Germinal center (tissue), 1 donor: ENCODE results near the gene LLGL2.
A peak's percentile ranks its signal among the peaks of the same experiment; 100 is the strongest.
"Not testable (repeated sequence)": the region's sequence is repeated elsewhere in the genome, so short reads cannot be mapped to it uniquely, and the experiment has no call there.

Experiments used
- DNase-seq: peaks from one replicate; pipeline ENCODE4 v3.0.0; 2012; ENCODE audit warnings: mixed read lengths, low spot score

Gene LLGL2

DNA sequence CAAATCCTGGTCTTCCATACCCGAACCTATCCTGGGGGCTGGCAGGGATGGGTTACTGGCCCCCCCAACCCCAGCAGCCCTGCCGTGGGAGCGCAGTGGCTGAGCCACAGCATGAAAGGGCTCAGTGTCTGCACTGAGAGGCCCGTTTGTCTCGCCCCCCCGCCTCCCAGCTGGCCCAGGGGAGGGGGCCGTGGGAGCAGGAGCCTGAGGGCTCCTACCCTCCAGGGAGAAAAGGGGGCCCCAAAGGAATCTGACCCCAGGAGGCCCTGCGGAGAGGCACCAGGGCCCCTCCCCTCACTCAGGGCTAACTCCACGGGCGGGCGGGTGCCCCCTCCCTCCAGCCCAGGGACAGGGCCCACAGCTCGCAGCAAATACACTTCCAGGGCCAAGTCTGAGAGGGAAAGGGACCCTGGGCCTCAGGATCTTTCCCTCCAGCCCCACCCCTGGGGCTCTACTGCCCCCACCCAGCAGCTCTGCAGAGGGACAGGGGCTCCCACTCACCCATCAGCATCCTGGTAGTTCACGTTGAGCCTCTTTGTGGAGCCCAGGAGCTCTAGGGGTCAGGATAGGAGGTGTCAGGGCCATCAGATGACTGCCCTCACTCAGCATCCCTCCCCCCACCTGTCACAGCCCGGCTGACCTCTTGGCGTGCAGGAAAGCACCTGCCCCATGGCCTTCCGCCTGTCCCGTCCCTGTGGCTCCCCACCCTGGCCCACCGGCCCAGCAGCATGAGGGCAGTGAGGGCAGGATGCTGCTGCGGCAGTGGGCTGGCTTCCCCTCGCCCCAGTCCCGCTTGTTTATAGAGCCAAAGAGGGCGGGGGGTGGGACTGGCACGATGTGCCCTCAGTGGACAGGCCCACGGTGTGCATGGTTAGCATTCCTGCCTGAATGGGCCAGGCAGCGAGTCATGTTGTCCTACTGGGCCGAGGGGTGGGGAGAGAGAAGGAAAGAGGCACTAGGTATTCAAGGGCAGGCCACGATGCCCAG lies 17.5 kb upstream of the LLGL2 start:
- no peak for DNase-seq

DNA sequence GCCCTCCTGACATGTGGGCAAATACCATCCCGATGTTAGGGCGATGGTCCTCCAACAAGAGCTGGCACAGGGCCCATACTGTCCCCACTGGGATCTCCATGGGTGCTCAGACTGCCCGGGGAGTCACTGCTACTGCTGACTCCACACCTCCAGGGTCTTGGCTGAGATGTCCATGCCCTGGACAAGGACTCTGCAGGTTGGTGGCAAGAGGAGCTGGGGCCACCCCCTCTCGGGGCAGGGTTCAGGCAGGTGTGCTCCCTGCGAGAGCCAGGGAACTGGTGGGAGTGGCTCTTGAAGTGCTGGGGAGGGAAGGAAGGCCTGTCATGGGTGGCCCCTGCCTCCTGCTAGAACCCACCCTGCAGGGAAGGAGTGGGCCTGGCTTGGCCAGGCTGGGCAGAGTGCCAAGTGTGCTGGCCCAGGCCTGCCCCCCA lies 16.6 kb upstream of the LLGL2 start:
- DNase-seq = no peak

- DNase-seq = no peak
These were observed 15.8 kb upstream of the LLGL2 start for GRCh38 chr17:75509528-75510258.

DNA sequence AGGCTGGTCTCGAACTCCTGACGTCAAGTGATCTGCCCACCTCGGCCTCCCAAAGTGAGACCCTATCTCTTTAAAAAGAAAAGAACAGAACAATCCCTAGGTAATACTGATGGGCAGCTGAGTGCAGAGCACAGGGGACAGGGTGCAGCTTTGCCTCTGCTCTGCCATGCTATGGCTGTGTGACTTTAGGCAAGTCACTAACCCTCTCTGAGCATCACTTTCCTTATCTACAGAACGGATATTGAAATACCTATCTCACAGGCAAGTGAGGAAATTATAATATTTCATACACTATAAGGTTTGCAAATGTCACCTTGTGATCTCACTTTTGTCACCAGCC lies 14.3 kb upstream of the LLGL2 start:
- DNase-seq = no peak

GRCh38 chr17:75511610-75512575 lies 13.6 kb upstream of the LLGL2 start:
- no peak for DNase-seq

GRCh38 chr17:75512926-75513640 lies 12.4 kb upstream of the LLGL2 start:
- no peak for DNase-seq

DNA sequence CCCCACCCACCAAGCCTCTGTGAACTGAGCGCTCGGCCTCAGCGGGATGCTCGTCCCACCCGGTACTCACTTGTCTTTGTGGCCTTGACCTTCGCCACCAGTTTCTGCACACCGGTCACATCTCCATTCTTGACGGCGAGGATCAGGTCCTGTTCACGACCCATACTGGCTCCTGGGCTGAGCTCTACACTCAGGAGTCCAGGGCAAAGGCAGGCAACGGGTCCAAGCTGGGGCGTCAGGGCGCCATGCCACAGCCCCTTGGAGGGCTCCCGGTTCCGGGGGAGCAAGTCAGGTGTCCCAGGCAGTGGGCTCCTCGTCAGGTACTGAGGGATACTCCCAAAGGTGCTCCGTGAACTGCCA lies 11.9 kb upstream of the LLGL2 start:
- no peak for DNase-seq

DNA sequence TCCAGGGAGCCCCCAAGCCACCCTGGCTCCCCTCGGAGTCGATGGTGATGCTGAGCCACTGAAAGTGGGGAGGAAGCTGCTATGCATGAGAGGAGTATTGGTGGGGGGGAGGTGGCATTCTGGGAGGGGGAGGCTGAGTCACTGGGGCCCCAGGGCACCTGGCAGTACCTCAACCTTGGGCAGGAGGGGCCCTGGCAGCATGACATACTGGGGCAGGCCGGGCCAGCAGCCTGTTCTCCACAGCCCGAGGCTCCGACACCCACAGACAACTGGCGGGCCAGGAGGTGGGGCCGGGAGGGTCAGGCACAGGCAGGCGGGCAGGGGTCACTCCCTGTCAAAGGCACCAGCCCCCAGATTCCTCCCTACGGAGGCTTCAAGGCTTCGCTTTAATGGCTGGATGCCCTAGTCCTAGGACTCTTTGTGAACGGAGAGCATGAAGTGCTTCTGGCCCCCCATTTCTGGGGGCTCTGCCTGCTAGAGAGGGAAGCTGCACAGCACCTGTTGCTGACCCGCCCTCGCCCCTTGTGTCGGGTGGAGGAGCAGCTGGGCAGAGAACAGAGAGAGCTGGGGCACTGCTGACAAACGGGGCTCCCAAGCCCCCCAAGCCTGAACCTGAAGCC lies 11.1 kb upstream of the LLGL2 start:
- no peak for DNase-seq

- no peak for DNase-seq
These were observed 10.5 kb upstream of the LLGL2 start for GRCh38 chr17:75514919-75515495.

DNA sequence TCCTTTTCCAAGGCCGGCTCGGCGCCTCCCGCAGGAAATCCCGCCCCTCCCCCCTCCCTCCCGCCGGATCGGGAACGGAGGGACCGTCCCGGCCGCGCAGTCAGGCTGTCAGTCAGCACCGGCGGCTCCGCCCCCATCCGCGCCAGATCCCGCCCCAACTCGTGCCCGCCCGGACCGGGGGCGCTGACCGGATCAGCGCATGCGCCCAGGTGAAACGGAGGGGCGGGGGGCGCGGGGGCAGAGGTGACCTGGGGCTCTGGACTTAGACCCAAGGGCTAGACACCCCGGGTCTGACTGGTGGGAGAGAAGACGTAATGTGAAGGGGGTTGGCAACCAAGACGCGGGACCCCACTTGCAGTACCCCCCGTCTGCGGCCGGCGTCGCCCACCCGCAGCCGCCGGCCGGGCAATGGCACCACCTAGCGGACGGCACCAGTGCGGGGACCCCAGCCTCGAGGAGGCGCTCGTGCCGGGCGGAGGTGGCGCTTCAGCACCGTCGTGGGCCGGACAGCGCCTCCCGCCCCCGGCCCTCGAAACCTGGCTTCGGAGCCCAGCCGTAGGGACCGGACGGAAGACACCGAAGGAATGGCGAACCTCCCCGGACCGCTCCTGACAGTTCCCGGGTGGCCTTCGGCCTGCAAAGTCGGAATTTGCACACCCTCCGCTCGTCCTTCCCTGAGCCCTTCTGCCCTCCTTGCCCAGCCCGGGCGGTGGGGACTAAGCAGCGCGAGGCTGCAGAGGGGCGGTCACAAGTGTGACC lies 9.8 kb upstream of the LLGL2 start, which contains the start of gene CASKIN2:
Gene CASKIN2, minus strand, starts transcription at position 42 of the 759 bp plus-strand sequence. CDS start 1,733 bp downstream, outside the sequence.
- DNase-seq = peak; percentile 93

DNA sequence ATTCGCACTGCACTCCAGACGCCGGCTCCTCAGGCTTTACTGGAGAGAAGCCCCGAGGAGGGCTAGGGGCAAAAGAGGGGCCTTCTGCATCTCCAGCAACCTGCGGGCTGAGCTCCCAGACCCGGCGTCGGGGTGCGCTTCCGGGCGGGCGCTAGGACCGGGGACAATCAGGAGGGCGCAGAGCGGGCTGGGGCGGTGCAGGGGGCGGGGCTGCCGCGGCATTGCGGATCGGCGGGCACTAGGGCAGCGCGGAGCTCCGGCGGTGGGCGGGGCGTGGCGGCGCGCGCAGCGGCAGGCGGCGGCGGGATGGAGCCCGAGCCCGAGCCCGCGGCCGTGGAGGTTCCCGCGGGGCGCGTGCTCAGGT lies 9.3 kb upstream of the LLGL2 start, which contains the start of gene TSEN54:
Gene TSEN54, plus strand, starts transcription at position 274 of the 364 bp plus-strand sequence. Its CDS starts 33 bp downstream, at position 307.
- peak; percentile 97 for DNase-seq

DNA sequence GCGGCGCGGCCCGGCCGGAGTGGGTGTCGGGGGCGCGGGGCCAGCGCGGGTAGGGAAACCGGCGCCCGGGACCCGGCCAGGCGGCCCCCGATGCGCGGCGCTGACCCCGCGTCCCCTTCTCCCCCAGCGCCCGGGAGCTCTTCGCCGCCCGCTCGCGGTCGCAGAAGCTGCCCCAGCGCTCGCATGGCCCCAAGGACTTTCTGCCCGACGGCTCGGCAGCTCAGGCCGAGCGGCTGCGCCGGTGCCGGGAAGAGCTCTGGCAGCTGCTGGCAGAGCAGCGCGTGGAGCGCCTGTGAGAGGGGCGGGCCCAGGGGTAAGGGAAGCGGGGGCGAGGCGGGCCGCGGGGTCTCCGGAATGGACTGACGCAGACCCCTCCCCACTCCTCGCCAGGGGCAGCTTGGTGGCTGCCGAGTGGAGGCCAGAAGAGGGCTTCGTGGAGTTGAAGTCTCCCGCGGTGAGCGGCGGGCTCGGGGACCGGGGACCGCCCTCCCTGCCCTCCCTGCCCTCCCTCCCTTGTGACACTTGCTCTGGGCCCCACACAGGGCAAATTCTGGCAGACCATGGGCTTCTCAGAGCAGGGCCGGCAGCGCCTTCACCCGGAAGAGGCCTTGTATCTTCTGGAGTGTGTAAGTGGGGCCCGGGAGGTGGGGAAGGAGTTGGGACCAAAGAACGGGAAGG lies 8.7 kb upstream of the LLGL2 start:
- peak; percentile 52 for DNase-seq

GRCh38 chr17:75517297-75517865 lies 8.1 kb upstream of the LLGL2 start:
- peak; percentile 42 for DNase-seq

DNA sequence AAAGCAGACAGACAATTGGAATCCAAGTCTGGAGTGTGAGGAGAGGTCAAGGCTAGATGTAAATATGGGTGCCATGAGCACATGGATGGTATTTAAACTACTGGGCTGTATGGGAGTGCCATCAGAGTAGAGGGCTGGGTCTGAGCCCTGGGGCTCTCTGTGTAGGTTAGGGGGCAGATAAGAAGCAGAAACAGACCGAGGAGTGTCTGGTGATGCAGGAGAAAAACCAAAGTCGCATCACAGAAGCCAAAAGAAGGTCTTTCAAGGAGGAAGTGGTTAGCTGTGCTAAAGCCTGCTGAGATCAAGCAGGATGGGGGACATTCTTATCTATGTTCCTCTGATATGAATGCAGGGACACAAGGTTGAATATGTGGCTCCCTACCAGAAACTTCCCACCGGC lies 7.3 kb upstream of the LLGL2 start:
- DNase-seq = peak; percentile 37

GRCh38 chr17:75518983-75519537 lies 6.4 kb upstream of the LLGL2 start:
- DNase-seq = no peak

GRCh38 chr17:75520413-75520812 lies 5.1 kb upstream of the LLGL2 start:
- DNase-seq = not testable (repeated sequence)

DNA sequence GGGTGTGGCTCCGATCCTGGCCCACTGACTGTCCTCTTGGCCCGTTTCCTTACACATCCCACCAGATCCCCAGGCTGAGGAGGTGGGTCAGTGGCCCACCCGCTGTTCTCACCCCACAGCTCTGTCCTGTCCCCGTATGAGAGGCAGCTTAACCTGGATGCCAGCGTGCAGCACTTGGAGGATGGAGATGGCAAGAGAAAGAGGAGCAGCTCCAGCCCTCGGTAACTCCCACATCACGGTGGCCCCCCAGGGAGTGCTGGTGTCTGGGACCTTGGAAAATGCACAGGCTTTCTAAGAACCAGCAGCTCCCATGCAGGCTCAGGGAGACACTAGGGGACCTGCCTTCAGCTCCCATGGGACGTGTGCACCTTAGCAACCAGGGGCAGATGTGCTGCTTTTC lies 4.2 kb upstream of the LLGL2 start:
- no peak for DNase-seq
